SK-N-MC (cell line): ENCODE measurements around the gene VSIG10L.

ENCODE experiments used
- EZH2 ChIP-seq: fragments of 200-600 bp; sonication (generic); IDR thresholded peaks from one replicate; pipeline ENCODE4 v1.6.1; 2017; ENCODE audit warnings: antibody characterized with exemption
- POLR2AphosphoS5 ChIP-seq: IDR thresholded peaks from 2 replicates; pipeline ENCODE4 v1.6.1; 2012; ENCODE audit warnings: mild to moderate bottlenecking, low read depth, low read length, borderline replicate concordance

GRCh38 chr19:51325161-51325976, 16.6 kb downstream of the VSIG10L start:
- no peak for TF ChIP-seq POLR2AphosphoS5
- TF ChIP-seq EZH2, result no peak
